ENCODE measurements around the gene ANKAR. TPM values are rescaled to one million over a fixed set of nuclear protein-coding genes. Genes with fewer than 3 reads are reported as not detected.

Gene ANKAR
- 3.3 TPM for polyA plus RNA-seq (2012; ENCODE audit: missing spikeins)

- TF ChIP-seq POLR2A (IDR thresholded peaks at IDR 0.05; ENCODE audit: low read depth, low read length) (peak; percentile 76; the same call in 1 of the 2 replicates), TAF1 (IDR thresholded peaks at IDR 0.05; ENCODE audit: borderline replicate concordance, low read depth, low read length) (peak; percentile 67), POLR2AphosphoS5 (IDR thresholded peaks at IDR 0.05; ENCODE audit: low read depth, low read length) (peak; percentile 73)
- FAIRE-seq (peak; percentile 87), DNase-seq (ENCODE audit: insufficient read length) (peak; percentile 77)
Measured at GRCh38 chr2:189674374-189675112, at the start of gene ANKAR. TSS of gene ANKAR (plus strand) at chr2:189674670. CDS start at chr2:189676491, 1,821 bp downstream.

DNA sequence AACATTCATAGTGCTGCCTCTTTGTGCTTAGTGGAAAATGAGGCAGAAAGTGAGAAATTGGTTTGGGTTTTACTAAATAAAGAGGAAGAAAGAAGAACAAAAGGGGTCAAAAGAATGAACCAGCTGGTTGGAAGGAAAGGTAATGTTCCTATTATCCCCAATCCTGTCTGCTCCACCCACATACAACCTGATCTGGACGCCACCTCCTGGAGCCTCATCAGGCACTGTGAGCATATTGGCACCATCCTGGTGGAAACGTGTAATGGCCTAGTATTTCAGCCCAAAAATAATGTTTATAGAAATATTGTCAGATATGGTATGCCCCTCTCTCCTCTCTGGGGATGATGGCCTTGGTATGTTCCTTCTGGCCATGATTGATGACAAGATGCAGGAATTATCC is 48.8 kb upstream of the ANKAR start:
- no peak for TF ChIP-seq POLR2A (IDR thresholded peaks at IDR 0.05; ENCODE audit: low read depth, low read length)
- TF ChIP-seq POLR2AphosphoS5 (IDR thresholded peaks at IDR 0.05; ENCODE audit: low read depth, low read length) = no peak
- TF ChIP-seq TAF1 (IDR thresholded peaks at IDR 0.05; ENCODE audit: borderline replicate concordance, low read depth, low read length) = no peak
- no peak for FAIRE-seq
- no peak for DNase-seq (ENCODE audit: insufficient read length)

DNA sequence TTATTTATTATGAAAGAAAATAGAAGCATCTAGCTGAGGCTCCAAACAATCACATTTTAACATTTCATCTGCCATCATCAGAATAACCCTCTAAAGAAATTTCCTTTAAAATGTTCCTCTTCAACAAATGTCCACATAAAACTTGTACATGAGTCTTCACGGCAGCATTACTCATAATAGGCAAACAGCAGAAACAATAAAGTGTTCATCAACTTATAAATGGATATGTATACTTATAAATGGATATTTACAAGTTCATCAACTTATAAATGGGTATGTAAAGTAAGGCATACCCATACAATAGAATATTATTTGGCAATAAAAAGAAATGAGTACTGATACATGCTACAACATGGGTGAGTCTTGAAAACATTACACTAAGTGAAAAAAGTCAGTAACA is 46.7 kb upstream of the ANKAR start:
- DNase-seq (ENCODE audit: insufficient read length) (no peak), FAIRE-seq (no peak)
- no peak for TF ChIP-seq TAF1 (IDR thresholded peaks at IDR 0.05; ENCODE audit: borderline replicate concordance, low read depth, low read length)
- no peak for TF ChIP-seq POLR2AphosphoS5 (IDR thresholded peaks at IDR 0.05; ENCODE audit: low read depth, low read length)
- TF ChIP-seq POLR2A (IDR thresholded peaks at IDR 0.05; ENCODE audit: low read depth, low read length) = no peak

DNA sequence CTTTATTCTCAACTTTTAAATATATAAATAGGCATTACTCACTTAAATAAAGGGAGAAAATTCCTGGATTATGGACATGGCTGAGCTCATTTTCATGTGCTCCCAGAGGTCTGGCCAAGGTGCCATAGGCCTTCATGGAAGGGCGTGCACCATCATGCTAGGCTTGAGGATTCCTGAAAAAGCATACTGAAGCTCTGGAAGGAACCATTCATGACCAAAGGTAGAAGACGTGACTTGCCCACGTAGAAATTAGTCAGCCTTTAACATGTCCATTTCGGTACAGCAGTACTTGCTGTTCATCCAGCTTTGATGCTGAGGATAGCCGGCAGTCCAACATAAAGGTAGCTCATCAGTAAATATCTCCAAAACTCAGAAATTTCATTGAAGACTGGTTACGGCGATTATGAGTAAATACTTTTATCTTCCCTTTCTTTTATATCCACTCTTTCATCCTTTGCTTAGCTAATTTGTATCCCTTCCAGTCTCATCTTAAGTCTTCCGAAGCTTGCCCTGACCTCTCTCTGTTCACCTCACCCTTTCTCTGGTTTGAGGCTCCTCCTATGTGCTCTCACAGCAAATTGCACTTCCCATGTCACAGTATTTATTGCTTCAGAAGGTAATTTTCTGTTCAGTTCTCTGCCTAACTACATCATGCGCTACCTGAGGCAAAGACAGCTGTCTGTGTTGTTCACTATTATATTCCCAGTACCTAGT is 45.5 kb upstream of the ANKAR start:
- TF ChIP-seq POLR2A (IDR thresholded peaks at IDR 0.05; ENCODE audit: low read depth, low read length) = no peak
- no peak for TF ChIP-seq TAF1 (IDR thresholded peaks at IDR 0.05; ENCODE audit: borderline replicate concordance, low read depth, low read length)
- no peak for FAIRE-seq
- DNase-seq (ENCODE audit: insufficient read length) = no peak

DNA sequence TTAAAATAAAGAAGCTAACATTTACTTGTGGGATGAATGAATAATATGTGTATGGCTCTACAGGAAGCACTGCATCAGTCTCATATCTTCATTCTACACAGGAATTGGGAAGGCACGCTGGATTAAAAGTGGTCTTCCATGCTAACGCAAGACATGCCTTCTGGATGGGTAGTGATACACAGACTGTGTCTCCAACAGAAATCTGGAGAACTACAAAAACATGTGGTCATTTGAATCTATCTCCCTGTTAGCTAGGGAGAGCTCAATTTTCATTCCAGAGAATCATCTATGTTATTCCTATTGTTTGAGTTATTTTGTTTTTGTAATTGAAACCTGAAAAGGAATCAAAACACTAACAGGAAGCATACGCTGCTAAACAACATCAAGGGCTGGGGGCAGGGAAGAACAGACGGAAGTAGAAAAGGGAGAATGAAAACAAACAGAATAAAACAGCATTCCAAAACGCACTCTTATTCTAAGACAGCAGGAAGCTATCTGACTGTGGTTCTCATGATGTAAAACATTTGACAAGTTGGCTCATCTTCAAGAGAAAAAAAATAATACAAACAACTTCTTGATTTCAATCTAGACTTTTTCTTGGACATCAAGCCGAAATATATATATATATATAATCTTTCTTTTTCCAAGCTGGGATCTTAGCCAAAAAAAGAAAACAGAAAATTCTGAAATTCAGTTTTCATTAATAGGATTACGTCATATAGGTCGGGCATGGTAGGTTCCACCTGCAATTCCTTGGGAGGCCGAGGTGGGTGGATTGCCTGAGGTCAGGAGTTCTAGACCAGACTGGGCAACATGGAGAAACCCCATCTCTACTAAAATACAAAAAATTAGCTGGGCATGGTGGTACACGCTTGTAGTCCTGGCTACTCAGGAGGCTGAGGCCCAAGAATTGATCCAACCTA is 44.7 kb upstream of the ANKAR start:
- no peak for DNase-seq (ENCODE audit: insufficient read length)
- TF ChIP-seq POLR2AphosphoS5 (IDR thresholded peaks at IDR 0.05; ENCODE audit: low read depth, low read length) (no peak), TAF1 (IDR thresholded peaks at IDR 0.05; ENCODE audit: borderline replicate concordance, low read depth, low read length) (no peak), POLR2A (IDR thresholded peaks at IDR 0.05; ENCODE audit: low read depth, low read length) (no peak)

GRCh38 chr2:189631849-189632248 is 42.6 kb upstream of the ANKAR start:
- DNase-seq (ENCODE audit: insufficient read length) (no peak), FAIRE-seq (no peak)
- TF ChIP-seq TAF1 (IDR thresholded peaks at IDR 0.05; ENCODE audit: borderline replicate concordance, low read depth, low read length) (no peak), POLR2A (IDR thresholded peaks at IDR 0.05; ENCODE audit: low read depth, low read length) (no peak), POLR2AphosphoS5 (IDR thresholded peaks at IDR 0.05; ENCODE audit: low read depth, low read length) (no peak)

More for the DNA sequence above, 44.7 kb upstream of the ANKAR start:
- FAIRE-seq = no peak

DNA sequence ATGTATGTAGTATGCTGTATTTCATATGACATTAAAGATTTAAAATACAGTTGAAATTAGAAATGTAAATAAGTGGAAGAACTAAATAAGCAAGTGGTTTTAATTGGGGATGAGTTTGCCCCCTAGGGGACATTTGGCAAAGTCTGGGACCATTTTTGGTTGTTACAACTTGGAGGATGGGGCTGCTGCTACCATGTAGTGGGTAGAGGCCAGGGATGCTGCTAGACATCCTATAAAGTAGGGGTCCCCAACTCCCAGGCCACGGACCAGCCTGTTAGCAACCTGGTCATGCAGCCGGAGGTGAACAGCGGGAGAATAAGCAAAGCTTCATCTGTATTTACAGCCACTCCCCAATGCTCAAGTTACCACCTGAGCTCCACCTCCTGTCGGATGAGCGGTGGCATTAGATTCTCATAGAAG is 41.1 kb upstream of the ANKAR start:
- no peak for TF ChIP-seq POLR2AphosphoS5 (IDR thresholded peaks at IDR 0.05; ENCODE audit: low read depth, low read length)
- TF ChIP-seq POLR2A (IDR thresholded peaks at IDR 0.05; ENCODE audit: low read depth, low read length) = no peak
- no peak for TF ChIP-seq TAF1 (IDR thresholded peaks at IDR 0.05; ENCODE audit: borderline replicate concordance, low read depth, low read length)
- FAIRE-seq (no peak), DNase-seq (ENCODE audit: insufficient read length) (no peak)

DNA sequence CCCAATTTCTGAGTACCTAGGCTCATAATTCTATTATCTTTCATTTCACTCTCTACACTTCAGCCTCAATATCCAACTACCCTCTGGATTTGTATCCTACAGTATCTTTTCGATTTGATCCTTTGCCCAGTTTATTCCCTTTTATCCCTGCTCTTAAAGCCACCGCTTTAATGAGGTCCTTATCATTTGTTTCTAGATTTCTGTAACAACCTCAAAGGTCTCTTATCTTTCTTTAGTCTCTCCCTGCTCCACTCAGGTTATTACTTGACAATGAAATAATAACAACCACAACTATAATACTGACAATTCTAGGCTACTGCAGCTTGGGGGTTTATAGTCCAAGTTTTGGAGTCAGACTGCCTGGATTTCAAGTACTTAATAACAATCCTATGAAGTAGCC is 39.1 kb upstream of the ANKAR start:
- TF ChIP-seq TAF1 (IDR thresholded peaks at IDR 0.05; ENCODE audit: borderline replicate concordance, low read depth, low read length) = no peak
- no peak for TF ChIP-seq POLR2AphosphoS5 (IDR thresholded peaks at IDR 0.05; ENCODE audit: low read depth, low read length)
- DNase-seq (ENCODE audit: insufficient read length) = no peak
- no peak for FAIRE-seq

GRCh38 chr2:189638301-189639006 is 36.0 kb upstream of the ANKAR start:
- DNase-seq (ENCODE audit: insufficient read length) (no peak), FAIRE-seq (no peak)
- no peak for TF ChIP-seq TAF1 (IDR thresholded peaks at IDR 0.05; ENCODE audit: borderline replicate concordance, low read depth, low read length)
- TF ChIP-seq POLR2AphosphoS5 (IDR thresholded peaks at IDR 0.05; ENCODE audit: low read depth, low read length) = no peak
- no peak for TF ChIP-seq POLR2A (IDR thresholded peaks at IDR 0.05; ENCODE audit: low read depth, low read length)

GRCh38 chr2:189639007-189639609 is 35.4 kb upstream of the ANKAR start:
- TF ChIP-seq POLR2AphosphoS5 (IDR thresholded peaks at IDR 0.05; ENCODE audit: low read depth, low read length) (no peak), TAF1 (IDR thresholded peaks at IDR 0.05; ENCODE audit: borderline replicate concordance, low read depth, low read length) (no peak), POLR2A (IDR thresholded peaks at IDR 0.05; ENCODE audit: low read depth, low read length) (no peak)
- no peak for FAIRE-seq
- DNase-seq (ENCODE audit: insufficient read length) = no peak
